SJCRH30 (cell line): ENCODE measurements around the gene ZNF296. TPM values are rescaled to one million over a fixed set of nuclear protein-coding genes. Genes with fewer than 3 reads are reported as not detected.
A peak's percentile ranks its signal among the peaks of the same experiment; 100 is the strongest.
"Not testable (repeated sequence)": the region's sequence is repeated elsewhere in the genome, so short reads cannot be mapped to it uniquely, and the experiment has no call there.

Experiments
- DNase-seq, 2 experiments: peaks; one replicate each; pipeline ENCODE4 v3.0.0-alpha.2; 2015 to 2020
- H3K27ac ChIP-seq: fragments of 250-450 bp; sonication (Bioruptor Pico); 2 replicates; pipeline ENCODE4 v1.5.1; 2020; ENCODE audit warnings: mild to moderate bottlenecking, moderate library complexity
- H3K27me3 ChIP-seq: fragments of 250-450 bp; sonication (Bioruptor Pico); 2 replicates; pipeline ENCODE4 v1.5.1; 2020; ENCODE audit warnings: mild to moderate bottlenecking, moderate library complexity
- H3K36me3 ChIP-seq: fragments of 250-450 bp; sonication (Bioruptor Pico); 2 replicates; pipeline ENCODE4 v1.5.1; 2020; ENCODE audit warnings: mild to moderate bottlenecking, moderate library complexity
- H3K4me1 ChIP-seq: fragments of 250-450 bp; sonication (Bioruptor Pico); 2 replicates; pipeline ENCODE4 v1.5.1; 2020; ENCODE audit warnings: mild to moderate bottlenecking, moderate library complexity
- H3K4me3 ChIP-seq: fragments of 250-450 bp; sonication (Bioruptor Pico); 2 replicates; pipeline ENCODE4 v1.5.1; 2020; ENCODE audit warnings: mild to moderate bottlenecking, moderate library complexity
- H3K9me3 ChIP-seq: fragments of 250-450 bp; sonication (Bioruptor Pico); replicated peaks from 2 replicates; pipeline ENCODE4 v1.5.1; 2020; ENCODE audit warnings: mild to moderate bottlenecking, moderate library complexity
- total RNA-seq: library from RNA; depleted of rRNA; stranded (reverse); fragments of >200 nt; shearing (Covaris generic); gene quantifications from 2 replicates; pipeline ENCODE4 v1.2.3, GENCODE V29; 2014

ZNF296 gene
- total RNA-seq, 1 experiment from 2014 or later = not detected

DNA sequence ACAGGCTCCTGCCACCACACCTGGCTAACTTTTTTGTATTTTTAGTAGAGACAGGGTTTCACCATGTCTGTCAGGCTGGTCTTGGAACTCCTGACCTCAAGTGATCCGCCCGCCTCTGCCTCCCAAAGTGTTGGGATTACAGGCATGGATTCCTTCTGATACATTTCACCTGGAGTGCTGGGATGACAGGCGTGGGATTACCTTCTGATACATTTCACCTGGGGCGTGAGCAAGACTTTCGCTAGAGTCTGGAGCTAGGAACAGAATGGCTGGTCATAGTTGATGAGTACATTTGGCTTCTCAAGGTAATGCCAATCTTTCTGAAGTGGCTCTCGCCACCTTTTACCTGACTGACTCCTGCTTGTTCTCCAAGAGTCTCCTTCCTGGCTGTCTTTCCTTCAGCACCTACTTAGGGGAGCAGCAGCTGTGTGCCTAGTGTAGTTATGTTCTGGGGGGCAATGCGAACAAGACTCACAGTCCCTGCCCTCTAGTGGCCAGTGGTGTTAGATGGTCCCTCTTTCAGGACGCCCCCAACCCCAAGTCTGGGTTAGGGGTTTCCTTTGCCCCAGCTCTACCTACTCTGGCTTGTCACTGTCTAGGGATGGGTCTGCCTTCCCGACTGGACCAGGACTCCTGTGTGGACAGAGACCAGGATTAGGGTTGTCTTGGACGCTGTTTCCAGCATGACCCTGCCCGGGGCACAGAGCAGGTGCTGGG, 36.0 kb upstream of the ZNF296 start:
- no peak overlapping the region for H3K27ac ChIP-seq
- DNase-seq = no peak
- no peaks in the 10 kb centered on the region for H3K36me3 ChIP-seq
- no peaks in the 10 kb centered on the region for H3K9me3 ChIP-seq
- H3K4me3 ChIP-seq = no peak overlapping the region
- peaks cover 22% of the 10 kb centered on the region for H3K4me1 ChIP-seq
- H3K27me3 ChIP-seq = no peaks in the 10 kb centered on the region

DNA sequence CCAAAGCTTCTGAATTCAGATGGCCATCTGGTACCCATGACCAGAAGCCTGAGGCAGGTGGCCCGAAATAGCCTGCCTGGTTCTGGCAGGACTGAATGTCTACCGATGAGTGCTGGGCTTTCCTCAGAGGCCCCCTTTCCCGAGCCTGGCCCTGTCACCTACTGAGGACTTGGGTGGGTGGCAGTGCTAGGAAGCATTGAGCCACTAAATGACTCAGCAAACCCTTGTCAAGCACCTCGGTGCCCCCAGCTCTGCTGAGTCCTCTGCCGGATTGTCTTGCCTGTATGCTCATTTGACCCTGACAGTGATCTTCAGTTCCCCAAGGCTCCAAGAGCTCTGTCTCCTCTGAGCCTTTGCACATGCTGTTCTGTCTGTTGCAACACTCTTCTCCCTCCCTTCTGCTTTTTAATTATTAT, 34.6 kb upstream of the ZNF296 start:
- no peak overlapping the region for H3K27ac ChIP-seq
- no peaks in the 10 kb centered on the region for H3K36me3 ChIP-seq
- no peaks in the 10 kb centered on the region for H3K27me3 ChIP-seq
- no peak overlapping the region for H3K4me3 ChIP-seq
- peaks cover 9% of the 10 kb centered on the region for H3K4me1 ChIP-seq
- DNase-seq = no peak
- H3K9me3 ChIP-seq = no peaks in the 10 kb centered on the region

DNA sequence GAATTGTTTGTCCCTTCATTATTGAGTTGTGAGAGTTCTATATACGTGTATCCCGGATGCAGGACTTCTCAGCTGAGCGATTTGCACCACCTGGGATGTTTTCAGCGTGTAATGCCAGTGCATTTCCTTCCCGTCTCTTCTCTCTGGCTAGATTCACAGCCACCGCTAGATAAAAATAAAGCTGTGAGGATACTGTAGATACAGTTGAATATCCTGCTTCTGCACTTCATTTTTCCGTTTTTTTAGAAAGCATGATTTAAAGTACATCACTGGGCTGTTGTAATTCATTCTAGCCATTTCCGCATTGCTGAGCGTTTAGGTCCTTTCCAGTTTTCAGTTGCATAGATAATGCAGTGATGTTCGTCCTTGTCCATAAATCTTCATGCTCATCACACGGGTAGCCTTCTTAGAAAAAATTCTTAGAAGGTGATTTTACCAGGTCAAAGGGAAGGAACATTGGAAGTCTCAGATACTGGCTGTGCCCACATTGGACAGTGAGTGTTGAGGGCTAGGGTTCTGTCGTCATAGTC, 31.4 kb upstream of the ZNF296 start:
- Histone ChIP-seq H3K4me3 (no peak overlapping the region), H3K27ac (no peak overlapping the region), H3K27me3 (no peaks in the 10 kb centered on the region), H3K4me1 (peaks cover 7% of the 10 kb centered on the region; the same call in 1 of the 2 replicates), H3K9me3 (no peaks in the 10 kb centered on the region), H3K36me3 (no peaks in the 10 kb centered on the region)
- no peak for DNase-seq

- not testable (repeated sequence) for H3K27ac ChIP-seq, H3K9me3 ChIP-seq, H3K27me3 ChIP-seq, H3K36me3 ChIP-seq, DNase-seq, H3K4me3 ChIP-seq, H3K4me1 ChIP-seq
Observed at GRCh38 chr19:45106363-45106762, 30.1 kb upstream of the ZNF296 start.

- Histone ChIP-seq H3K27ac (no peak overlapping the region), H3K36me3 (no peaks in the 10 kb centered on the region), H3K4me3 (no peak overlapping the region), H3K4me1 (peaks cover 8% of the 10 kb centered on the region; the same call in 1 of the 2 replicates), H3K27me3 (no peaks in the 10 kb centered on the region), H3K9me3 (no peaks in the 10 kb centered on the region)
- no peak for DNase-seq
Observed at GRCh38 chr19:45104658-45105349, 28.5 kb upstream of the ZNF296 start.

DNA sequence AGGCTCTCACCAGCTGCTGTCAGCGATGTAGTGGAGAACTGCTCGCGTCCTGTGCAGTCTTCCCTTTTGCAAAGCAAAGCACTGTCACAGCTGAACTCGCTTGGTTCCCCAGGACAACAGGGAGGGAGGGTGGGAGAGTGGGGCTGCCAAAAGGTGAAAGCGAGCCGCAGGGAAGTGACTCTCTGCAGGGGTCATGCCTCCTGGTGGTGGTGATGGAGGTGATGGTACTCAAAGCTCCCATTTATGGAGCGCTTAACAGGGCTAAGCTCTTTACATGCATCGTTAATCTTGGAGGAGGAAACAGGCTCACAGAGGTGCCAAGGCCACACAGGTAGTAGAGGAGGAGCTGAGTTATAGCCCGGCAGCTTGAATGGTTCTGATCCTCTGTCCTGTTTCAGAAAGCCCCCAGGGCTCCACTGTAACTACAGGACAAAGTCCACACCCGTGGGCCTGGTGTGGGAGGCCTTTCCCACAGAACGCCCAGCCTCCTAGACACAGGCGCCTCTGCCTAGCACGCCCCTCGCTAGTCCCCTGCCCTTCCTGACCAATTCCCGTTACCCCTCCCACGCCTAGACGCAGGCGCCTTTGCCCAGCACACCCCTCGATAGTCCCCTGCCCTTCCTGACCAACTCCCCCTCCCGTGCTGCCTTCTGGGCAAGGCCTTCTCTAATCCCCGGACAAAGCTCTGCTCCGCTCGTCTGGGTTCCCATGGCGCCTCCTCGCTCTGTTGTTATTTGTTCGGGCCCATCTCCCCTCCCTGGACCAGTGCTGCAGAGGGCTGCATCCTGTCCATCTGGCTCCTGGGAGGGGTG, 27.4 kb upstream of the ZNF296 start:
- H3K4me1 ChIP-seq = peaks cover 15% of the 10 kb centered on the region
- DNase-seq = no peak
- no peaks in the 10 kb centered on the region for H3K27me3 ChIP-seq

GRCh38 chr19:45103156-45103507, 26.9 kb upstream of the ZNF296 start:
- H3K27ac ChIP-seq = no peak overlapping the region
- no peaks in the 10 kb centered on the region for H3K36me3 ChIP-seq
- H3K4me1 ChIP-seq = peaks cover 19% of the 10 kb centered on the region
- DNase-seq = peak; percentile 18 to 29
- no peaks in the 10 kb centered on the region for H3K27me3 ChIP-seq
- H3K9me3 ChIP-seq = no peaks in the 10 kb centered on the region
- H3K4me3 ChIP-seq = no peak overlapping the region

More for the DNA sequence above, 27.4 kb upstream of the ZNF296 start:
- no peak overlapping the region for H3K4me3 ChIP-seq
- no peak overlapping the region for H3K27ac ChIP-seq
- no peaks in the 10 kb centered on the region for H3K36me3 ChIP-seq
- no peaks in the 10 kb centered on the region for H3K9me3 ChIP-seq

GRCh38 chr19:45102481-45102880, 26.2 kb upstream of the ZNF296 start:
- Histone ChIP-seq H3K4me3 (no peak overlapping the region), H3K36me3 (no peaks in the 10 kb centered on the region), H3K27ac (no peak overlapping the region), H3K9me3 (no peaks in the 10 kb centered on the region), H3K4me1 (peaks cover 19% of the 10 kb centered on the region), H3K27me3 (no peaks in the 10 kb centered on the region)
- DNase-seq = no peak

GRCh38 chr19:45101806-45102205, 25.5 kb upstream of the ZNF296 start:
- H3K27me3 ChIP-seq = no peaks in the 10 kb centered on the region
- H3K9me3 ChIP-seq = no peaks in the 10 kb centered on the region
- no peaks in the 10 kb centered on the region for H3K36me3 ChIP-seq
- H3K4me3 ChIP-seq = no peak overlapping the region
- peaks cover 19% of the 10 kb centered on the region for H3K4me1 ChIP-seq
- DNase-seq = no peak
- no peak overlapping the region for H3K27ac ChIP-seq

DNA sequence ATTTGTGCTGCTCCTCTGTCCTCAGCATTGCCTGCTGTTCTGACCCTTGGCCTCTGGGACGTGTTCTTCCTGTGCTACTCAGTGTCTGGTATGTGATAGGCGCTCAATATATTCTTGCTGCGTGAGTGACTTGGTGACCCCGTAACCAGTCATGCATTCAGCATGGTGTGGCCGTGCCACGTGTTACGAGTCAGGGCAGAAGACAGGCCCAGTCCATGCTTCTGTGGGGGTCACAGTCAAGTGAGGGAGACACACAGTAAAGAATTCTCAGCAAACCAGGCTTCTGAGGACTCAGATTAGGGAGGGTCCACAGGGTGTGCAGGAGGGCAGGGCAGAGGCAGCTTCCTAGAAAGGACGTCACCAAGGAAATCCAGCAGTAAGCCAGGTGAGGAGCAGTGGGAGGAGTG, 24.6 kb upstream of the ZNF296 start:
- Histone ChIP-seq H3K4me1 (peaks cover 19% of the 10 kb centered on the region), H3K27me3 (no peaks in the 10 kb centered on the region), H3K4me3 (no peak overlapping the region), H3K36me3 (no peaks in the 10 kb centered on the region), H3K27ac (no peak overlapping the region), H3K9me3 (no peaks in the 10 kb centered on the region)
- no peak for DNase-seq

DNA sequence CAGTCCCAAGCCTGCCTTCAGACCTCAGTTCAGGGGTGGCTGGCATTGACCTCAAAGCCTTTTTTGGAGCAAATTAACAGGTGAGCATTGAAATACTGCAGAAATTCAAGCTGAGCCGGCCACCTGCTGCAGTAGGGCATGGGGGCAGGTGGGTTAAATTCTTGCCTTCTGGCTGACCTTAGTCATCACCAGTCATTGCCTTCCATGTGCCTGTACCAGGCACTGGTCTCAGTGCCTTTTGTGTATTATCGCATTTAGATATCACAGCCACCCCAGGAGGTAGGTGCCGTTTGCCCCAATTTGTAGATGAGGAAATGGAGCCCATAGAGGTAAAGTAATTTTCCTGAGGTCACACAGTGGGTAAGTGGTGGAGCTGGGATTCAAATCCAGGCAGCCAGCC, 23.9 kb upstream of the ZNF296 start:
- Histone ChIP-seq H3K4me1 (peaks cover 19% of the 10 kb centered on the region), H3K27ac (no peak overlapping the region), H3K4me3 (no peak overlapping the region), H3K27me3 (no peaks in the 10 kb centered on the region), H3K9me3 (no peaks in the 10 kb centered on the region), H3K36me3 (no peaks in the 10 kb centered on the region)
- DNase-seq = no peak

GRCh38 chr19:45099467-45100191, 23.4 kb upstream of the ZNF296 start:
- no peaks in the 10 kb centered on the region for H3K27me3 ChIP-seq
- DNase-seq = no peak
- H3K36me3 ChIP-seq = no peaks in the 10 kb centered on the region
- H3K4me3 ChIP-seq = no peak overlapping the region
- H3K4me1 ChIP-seq = peaks cover 19% of the 10 kb centered on the region
- no peaks in the 10 kb centered on the region for H3K9me3 ChIP-seq
- no peak overlapping the region for H3K27ac ChIP-seq

DNA sequence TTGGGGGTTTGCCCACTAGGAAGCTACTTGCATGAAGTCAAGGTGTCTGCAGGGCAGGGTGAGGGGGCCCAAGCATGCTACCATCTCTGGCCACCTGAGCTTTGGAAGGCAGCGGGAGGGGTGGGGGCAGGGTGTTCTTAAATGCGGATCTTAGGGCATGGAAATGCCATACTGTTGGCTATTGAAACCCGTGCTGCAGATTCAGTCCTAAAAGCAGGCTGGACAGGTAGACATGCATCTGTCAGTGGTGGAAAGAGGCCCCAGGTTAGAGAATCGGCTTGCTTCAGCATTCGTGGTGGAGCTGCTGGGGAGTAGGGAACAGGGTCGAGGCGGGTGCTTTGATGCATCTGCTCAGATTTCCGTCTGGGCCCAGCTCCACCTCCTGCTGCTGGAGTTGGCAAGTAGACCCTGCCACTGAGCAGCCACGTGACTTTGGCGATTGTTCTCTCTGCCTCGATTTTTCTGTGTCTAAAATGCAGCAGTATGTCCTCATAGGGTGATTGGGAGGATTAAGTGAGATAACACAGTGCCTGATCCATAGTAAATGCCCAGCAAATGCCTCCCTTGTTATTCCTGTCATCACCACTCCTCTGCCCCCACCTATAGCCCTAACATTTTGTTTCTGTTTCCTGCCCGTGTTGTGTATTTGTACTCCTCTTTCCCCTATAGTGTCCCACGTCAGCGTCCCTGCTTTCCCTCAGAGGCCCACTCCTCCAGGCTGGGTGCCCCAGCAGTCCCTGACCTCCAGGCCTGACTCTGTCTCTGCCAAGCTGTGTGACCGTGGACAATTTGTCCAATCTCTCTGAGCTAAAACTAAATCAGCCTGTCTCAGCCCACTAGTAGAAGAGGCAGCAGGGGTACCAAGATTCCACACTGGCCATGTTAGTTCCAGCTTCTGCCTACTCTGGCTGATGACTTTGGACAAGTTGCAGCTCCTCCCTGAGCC, 22.5 kb upstream of the ZNF296 start:
- DNase-seq = no peak
- peaks cover 19% of the 10 kb centered on the region for H3K4me1 ChIP-seq
- H3K27ac ChIP-seq = no peak overlapping the region
- H3K4me3 ChIP-seq = no peak overlapping the region
- no peaks in the 10 kb centered on the region for H3K36me3 ChIP-seq
- no peaks in the 10 kb centered on the region for H3K27me3 ChIP-seq
- H3K9me3 ChIP-seq = no peaks in the 10 kb centered on the region
